AG04450 (cell line): ENCODE data around the gene EGFL8. TPM values are rescaled to one million over a fixed set of nuclear protein-coding genes. Genes with fewer than 3 reads are reported as not detected.

Source experiments
- CTCF ChIA-PET: fragments of 300-600, 350-600 bp; formaldehyde crosslinking; extraction: SDS; loops from one replicate; lab custom pipeline; 2022; ENCODE audit warnings: antibody characterized with exemption, inconsistent platforms; lab: Charles Lee
- POLR2A ChIA-PET: fragments of 350-600 bp; formaldehyde crosslinking; extraction: SDS; loops from one replicate; lab custom pipeline; 2021; ENCODE audit warnings: antibody characterized with exemption, inconsistent platforms; lab: Yijun Ruan, JAX
- DNase-seq: peaks from one replicate; pipeline ENCODE4 v3.0.0-alpha.2; 2011; ENCODE audit warnings: low read depth, low spot score
- H3K27ac ChIP-seq: one replicate; pipeline ENCODE4 v1.5.1; 2012; ENCODE audit warnings: low read depth, low read length, control low read depth
- H3K27me3 ChIP-seq: one replicate; pipeline ENCODE4 v1.6.0; 2012; ENCODE audit warnings: low read length; ENCODE audit not compliant: control insufficient read depth, insufficient read depth
- H3K4me3 ChIP-seq: 2 replicates; pipeline ENCODE4 v1.5.1; 2011; ENCODE audit warnings: mild to moderate bottlenecking, low read depth, low read length, control low read depth
- H3K9me3 ChIP-seq: 2 replicates; pipeline ENCODE4 v1.5.1; 2012; ENCODE audit warnings: low read length; ENCODE audit not compliant: control insufficient read depth, insufficient read depth
- CTCF ChIP-seq: IDR thresholded peaks from 2 replicates; pipeline ENCODE4 v1.5.1; 2011; ENCODE audit warnings: low read depth, low read length, control low read depth, inconsistent platforms
- polyA plus RNA-seq: library from polyadenylated mRNA; depleted of rRNA; stranded (reverse); fragments of >200 nt; gene quantifications from 2 replicates; pipeline ENCODE4 v1.2.3, GENCODE V29; 2011

The EGFL8 gene
- polyA plus RNA-seq, 1 experiment, result 2.8 TPM

GRCh38 chr6:32149092-32149755, 15.2 kb upstream of the EGFL8 start:
- TF ChIP-seq CTCF, result no peak
- Histone ChIP-seq H3K27ac (no peak overlapping the region), H3K27me3 (peaks cover 42% of the 10 kb centered on the region), H3K9me3 (peaks cover 13% of the 10 kb centered on the region), H3K4me3 (no peak overlapping the region)
- no peak for DNase-seq
- ChIA-PET POLR2A (interaction anchor here (0.9 kb wide), 1 partner anchor 9 kb away, joined by 3 read pairs; no protein-coding TSS in a partner anchor), CTCF (no interaction called here)

GRCh38 chr6:32149932-32150870, 14.2 kb upstream of the EGFL8 start:
- POLR2A ChIA-PET, result no interaction called here
- Histone ChIP-seq H3K9me3 (peaks cover 13% of the 10 kb centered on the region), H3K4me3 (no peak overlapping the region), H3K27ac (no peak overlapping the region), H3K27me3 (peaks cover 40% of the 10 kb centered on the region)
- CTCF ChIA-PET, result interaction anchor here (1.0 kb wide), 1 partner anchor 33 kb away, joined by 3 read pairs; no protein-coding TSS in a partner anchor
- TF ChIP-seq CTCF, result no peak
- no peak for DNase-seq

GRCh38 chr6:32151181-32151862, 13.1 kb upstream of the EGFL8 start:
- H3K27ac ChIP-seq, result no peak overlapping the region
- H3K4me3 ChIP-seq, result peak overlapping the region; percentile 60
- H3K9me3 ChIP-seq, result peaks cover 13% of the 10 kb centered on the region
- POLR2A ChIA-PET, result no interaction called here
- TF ChIP-seq CTCF, result no peak
- H3K27me3 ChIP-seq, result peaks cover 31% of the 10 kb centered on the region
- DNase-seq, result no peak
- CTCF ChIA-PET, result interaction anchor here (0.6 to 1.5 kb wide), 4 partner anchors 25 to 44 kb away, joined by 3 to 7 read pairs (median 5); no protein-coding TSS in a partner anchor

- Histone ChIP-seq H3K4me3 (peak within 1 kb of the TSS; percentile 79), H3K27ac (peak within 1 kb of the TSS; percentile 68), H3K9me3 (peaks cover 13% of the 10 kb centered on the region), H3K27me3 (peaks cover 26% of the 10 kb centered on the region)
- ChIA-PET CTCF (interaction anchor here (0.6 to 1.5 kb wide), 4 partner anchors 26 to 43 kb away, joined by 4 to 7 read pairs (median 5); no protein-coding TSS in a partner anchor), POLR2A (interaction anchor here (0.7 to 1.0 kb wide), 2 partner anchors 24 to 45 kb away, joined by 4 read pairs; partner anchors contain the start of gene ATF6B)
- TF ChIP-seq CTCF, result no peak
- DNase-seq, result no peak
These were observed 12.3 kb upstream of the EGFL8 start, which contains the start of gene PRRT1 for GRCh38 chr6:32151863-32152768. TSS of gene PRRT1 (minus strand) at chr6:32151939. CDS start at chr6:32151827, 112 bp downstream.
